Activated naive CD4-positive, alpha-beta T cell treated with anti-CD3 and anti-CD28 coated beads, Interleukin-2, amount 50 U/mL, for 16 hours (primary cell): ENCODE data around the gene TRIM54.
"Not testable (repeated sequence)": the region's sequence is repeated elsewhere in the genome, so short reads cannot be mapped to it uniquely, and the experiment has no call there.

Source experiments
- DNase-seq: peaks from one replicate; pipeline ENCODE4 v3.0.0-alpha.2; 2020

The TRIM54 gene

DNA sequence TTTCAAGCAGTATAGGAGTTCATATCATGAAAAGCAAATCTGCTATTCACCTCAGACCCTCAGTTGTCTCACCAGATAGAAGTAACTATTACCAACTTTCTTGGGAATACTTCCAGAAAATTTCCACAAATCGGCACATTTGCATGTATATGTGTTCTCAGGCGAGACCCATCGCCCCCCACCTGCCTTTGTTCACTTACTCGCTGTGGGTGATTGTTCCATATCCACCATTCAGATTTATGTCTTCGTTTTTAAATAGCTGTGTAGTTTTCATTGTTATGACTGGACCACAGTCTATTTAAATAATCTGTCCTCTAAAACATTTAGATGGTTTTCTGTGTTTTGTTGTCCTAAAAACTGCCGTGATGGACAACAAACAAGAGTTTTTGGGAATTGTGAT is 3.3 kb downstream of the TRIM54 start:
- no peak for DNase-seq

DNA sequence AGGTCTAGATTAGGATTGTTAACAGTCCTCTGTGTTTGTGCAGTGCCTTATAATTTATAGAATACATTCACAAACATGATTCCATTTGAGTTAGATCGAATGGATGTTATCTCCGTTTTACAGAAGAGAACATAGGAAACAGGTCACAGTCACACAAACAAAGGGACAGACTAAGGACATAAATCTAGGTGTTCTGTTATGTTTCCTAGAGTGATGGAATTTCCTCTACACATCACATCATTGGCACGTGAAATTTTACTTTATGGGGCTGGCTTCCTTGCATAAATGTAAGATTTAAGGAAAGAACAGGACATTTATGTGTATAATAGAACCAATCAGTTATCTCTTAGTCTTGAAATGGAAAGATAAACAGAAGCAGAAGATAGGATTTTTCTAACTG is 6.4 kb downstream of the TRIM54 start:
- DNase-seq: no peak

DNA sequence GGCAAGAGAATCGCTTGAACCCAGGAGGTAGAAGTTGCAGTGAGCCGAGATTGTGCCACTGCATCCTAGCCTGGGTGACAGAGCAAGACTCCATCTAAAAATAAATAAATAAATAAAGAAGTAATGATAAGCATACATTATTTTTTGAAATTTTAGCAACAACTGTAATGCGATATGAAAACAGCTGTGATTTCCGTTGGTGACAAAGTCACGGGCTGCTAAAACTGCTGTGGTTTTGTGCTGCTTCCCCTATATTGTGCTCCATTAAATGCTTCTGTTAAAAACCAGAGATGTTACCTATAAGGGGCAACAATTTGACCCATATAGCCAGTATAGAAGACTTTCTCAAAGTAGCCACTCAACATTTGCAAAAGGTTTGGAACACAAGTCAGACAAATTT is 8.3 kb downstream of the TRIM54 start:
- DNase-seq: no peak

DNA sequence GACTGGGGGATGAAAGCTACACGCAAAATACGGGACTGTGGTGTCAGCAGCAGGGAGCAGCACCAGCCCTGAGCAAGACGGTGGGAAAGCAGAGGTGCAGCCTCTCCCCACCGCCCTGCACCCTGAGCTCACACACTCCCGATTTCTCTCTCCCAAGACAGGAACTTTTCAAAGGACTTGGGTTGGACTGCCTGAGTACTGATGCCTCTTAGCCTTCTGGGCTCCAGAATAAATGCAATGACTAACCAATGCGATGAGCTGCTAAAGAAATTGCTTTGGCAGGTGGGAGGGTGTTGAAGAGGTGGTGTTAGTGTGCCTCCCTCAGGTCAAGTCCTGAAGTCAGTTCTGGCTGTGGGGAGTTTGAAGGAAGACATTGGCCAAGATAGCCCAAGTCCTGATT is 9.6 kb downstream of the TRIM54 start:
- DNase-seq: no peak

DNA sequence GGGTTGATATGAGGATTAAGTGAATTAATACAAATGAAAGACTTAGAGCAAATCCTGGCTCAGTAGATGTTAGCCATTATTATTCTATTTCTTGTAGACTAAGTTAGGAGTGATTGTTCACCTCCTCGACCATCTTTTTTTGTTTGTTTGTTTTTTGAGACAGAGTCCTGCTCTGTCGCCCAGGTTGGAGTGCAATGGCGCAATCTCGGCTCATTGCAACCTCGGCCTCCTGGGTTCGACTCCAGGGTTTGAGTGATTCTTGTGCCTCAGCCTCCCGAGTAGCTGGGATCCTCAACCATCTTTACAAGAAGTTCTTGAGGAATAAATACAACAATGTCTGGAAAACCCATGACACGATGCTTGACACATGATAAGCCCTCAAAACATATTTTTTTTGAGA is 12.7 kb downstream of the TRIM54 start:
- DNase-seq: no peak

DNA sequence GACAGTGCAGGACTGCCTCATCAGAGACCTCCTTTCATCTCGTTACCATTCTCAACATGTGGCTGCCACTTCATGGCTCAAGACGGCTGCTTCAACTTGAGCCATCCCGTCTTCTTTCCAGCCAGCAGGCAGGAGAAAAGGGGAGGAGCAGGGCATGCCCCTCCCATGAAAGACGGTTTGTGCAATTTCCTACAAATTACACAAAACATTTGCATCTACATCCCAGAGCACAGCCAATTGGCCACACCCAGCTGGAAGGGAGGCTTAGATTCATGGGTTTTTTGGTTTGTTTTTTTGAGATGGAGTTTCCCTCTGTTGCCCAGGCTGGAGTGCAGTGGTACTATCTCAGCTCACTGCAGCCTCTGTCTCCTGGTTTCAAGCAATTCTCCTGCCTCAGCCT is 14.3 kb downstream of the TRIM54 start:
- no peak for DNase-seq

DNA sequence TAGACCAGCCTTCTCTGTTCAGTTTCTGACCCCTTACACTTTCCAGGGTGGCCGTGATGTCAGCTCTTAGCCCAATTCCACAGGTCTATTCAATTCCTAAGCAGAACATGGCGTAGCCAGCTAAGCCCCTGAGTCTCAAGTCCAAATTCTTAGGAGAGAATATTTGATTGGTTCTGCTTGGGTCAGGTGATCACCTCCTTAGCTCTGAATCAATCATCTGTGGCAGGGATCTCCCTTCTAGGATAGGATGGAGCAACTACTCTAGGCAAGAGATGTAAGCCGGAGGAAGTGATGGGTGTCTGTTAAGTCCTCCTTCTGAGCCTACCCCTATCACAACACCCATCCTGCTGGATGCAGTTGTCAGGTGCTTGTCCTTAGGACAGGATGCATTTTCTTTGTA is 15.0 kb downstream of the TRIM54 start:
- no peak for DNase-seq

DNA sequence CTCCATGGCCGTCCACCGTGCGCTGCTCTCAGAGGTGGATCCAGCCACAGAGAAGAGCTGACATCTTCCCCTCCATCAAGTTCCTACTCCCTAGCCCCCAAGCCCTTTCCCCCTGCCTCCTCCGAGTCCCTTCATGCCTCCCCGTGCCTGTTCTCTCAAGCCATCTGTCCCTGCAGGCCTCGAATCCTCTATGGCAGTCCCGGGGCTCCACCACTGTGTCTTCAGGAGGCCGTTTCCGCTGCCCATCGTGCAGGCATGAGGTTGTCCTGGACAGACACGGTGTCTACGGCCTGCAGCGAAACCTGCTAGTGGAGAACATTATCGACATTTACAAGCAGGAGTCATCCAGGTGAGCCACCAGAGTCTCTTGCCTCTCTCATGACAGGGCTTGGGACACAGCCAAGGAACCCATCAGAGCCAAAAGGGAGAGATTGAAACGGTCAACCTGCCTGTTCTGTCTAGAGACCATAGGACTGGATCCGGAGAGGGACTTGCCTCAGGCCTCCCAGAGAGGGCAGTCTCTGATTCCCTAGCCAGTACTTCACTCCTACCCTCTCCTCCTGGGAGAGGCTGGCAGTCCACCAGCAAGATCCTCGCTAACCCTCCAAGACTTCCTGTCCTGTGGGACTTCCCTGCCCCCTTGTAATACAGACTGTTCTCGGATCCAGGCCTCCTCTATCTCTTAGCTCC is 16.3 kb downstream of the TRIM54 start:
- DNase-seq: no peak

DNA sequence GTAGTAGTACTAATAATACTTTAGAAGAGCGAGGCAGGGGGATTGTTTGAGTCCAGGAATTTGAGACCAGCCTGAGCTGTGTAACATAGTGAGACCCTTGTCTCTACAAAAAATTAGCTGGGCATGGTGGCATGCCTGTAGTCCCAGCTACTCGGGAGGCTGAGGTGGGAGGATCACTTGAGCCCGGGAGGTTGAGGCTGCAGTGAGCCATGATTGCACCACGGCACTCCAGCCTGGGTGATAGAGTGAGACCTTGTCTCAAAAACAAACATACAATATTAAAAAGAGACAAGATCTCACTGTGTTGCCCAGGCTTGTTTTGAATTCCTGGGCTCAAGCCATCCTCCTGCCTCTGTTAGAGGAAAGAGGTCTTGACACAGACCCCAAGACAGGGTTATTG is 18.4 kb downstream of the TRIM54 start:
- DNase-seq: not testable (repeated sequence)

DNA sequence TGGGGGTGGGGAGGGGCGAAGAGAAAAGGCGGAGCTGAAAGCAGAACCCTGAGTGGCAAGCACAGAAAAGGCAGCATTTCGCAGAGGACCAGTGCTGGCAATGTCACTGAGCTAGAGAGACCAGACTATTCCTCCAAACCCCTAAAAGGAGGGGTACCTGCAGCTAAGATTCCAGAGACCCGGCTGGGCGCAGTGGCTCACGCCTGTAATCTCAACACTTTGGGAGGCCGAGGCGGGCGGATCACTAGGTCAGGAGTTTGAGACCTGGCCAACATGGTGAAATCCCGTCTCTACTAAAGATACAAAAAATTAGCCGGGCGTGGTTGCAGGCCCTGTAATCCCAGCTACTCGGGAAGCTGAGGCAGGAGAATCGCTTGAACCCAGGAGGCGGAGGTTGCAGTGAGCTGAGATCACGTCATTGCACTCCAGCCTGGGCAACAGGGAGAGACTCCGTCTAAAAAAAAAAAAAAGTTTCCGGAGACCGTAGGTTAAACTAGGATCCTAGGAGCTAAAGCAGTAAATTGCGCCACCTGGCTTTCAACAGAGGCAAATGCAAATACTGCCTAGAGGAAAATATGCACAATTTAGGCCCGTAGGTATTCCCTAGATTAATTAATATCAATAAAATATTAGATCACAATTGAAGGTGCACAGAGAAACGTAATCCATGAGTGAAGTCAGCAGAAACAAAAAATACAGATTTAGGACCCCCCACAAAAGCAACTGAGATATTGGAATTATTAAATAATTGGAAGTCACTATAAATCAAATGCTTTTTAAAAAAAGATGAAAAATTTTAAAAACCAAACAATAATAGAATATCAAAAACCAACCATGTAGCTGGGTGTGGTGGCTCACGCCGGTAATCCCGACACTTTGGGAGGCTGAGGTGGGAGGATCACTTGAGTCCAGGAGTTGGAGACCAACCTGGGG is 21.1 kb downstream of the TRIM54 start:
- peak; percentile 31 for DNase-seq

DNA sequence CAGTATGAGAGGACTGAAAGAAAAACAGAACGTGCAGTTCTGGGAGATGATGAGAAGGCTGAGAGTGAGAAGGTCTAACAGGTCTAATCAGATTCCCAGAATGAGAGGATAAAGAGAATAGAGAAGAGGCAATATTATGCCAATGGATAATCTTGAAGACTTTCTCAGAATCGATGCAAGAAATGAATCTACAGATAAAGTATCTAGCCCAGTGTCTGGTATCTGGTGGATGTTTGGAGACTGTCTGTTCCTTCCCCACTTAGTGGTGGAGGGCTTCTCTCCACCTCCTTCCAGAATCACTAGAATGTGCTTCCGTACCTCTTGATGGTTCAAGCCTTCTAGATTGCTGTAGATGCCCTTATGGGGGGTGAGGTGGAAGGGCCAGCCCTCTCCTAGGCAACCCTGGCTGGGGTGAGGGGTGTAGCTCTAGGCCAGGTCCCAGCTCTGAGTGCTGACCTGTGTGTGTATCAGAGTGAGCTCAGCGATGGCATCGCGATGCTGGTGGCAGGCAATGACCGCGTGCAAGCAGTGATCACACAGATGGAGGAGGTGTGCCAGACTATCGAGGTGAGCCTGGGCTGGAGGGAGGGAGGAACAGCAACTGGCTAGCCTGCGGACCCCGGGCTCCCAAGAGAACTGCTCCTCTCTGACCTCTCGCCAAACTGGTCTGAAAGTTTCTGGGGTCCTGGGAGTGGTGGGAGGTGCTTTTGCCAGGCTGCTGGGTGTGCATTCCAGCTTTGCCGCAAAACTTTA is 22.4 kb downstream of the TRIM54 start:
- no peak for DNase-seq

DNA sequence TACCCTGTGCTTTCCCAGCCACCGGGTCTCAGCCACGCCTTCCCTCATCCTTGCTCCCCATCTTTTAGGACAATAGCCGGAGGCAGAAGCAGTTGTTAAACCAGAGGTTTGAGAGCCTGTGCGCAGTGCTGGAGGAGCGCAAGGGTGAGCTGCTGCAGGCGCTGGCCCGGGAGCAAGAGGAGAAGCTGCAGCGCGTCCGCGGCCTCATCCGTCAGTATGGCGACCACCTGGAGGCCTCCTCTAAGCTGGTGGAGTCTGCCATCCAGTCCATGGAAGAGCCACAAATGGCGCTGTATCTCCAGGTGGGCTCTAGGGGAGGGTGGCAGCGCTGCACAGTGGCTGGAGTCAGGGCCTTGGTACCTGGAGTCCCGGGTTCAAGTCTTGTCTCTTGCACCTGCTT is 23.3 kb downstream of the TRIM54 start:
- DNase-seq: no peak

DNA sequence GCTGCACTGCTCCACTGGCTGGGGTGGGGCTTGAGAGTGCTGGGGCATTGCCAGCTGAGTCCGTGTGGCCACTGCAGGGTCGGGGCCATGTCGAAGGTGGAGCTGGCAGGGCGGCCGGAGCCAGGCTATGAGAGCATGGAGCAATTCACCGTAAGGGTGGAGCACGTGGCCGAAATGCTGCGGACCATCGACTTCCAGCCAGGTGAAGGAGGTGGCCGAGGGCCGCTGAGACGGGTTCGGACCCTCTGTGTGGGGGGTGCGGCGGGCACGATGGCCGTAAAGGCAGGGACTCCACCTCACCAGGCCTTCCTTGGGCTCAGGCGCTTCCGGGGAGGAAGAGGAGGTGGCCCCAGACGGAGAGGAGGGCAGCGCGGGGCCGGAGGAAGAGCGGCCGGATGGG is 23.9 kb downstream of the TRIM54 start:
- no peak for DNase-seq

DNA sequence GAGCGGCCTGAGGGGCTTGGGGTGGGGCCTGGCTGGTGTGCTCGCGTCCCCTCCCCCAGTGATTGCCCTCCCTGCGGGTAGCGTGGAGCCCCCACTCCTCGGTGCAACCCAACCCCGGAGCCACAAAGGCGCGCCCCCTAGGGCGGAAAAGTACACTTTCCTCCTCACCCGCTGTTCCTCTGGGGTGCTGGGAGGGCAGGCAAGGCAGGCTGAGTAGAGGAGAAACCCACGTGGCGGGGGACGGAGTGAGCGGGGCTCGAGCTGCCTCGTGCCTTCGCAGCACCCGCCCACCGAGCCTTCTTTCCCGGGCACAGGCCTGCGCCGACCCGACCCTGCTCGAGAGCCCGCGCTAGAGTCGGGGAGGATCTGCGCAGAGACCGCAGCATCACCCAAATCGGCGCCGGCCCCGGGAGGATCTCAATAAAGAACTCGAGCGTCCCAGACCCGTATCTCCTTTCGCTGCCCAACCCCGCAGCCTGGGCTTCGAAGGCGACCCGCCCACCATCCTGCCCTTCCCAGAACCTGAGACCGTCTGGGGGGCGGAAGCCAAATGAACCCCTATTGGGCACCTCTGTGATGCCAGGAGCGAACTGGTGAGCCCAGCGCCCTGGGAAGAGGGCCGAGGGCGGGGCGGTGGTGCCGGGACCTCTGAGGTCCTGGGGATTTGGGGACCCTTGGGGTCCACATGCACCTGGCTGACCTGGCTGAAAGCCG is 24.5 kb downstream of the TRIM54 start:
- peak; percentile 58 for DNase-seq

DNA sequence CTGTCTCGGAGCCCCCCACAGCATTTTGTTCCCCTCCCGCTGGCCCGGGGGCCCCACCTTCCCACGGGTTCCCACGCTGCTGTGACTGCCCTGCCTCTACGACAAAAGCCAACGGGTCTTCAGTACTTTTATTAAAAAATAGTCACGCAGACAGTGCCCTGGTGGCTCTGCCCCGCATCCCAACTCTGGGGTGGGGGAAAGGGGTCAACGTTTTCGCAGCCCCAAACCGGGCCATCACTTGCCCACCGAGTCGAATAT is 25.0 kb downstream of the TRIM54 start:
- no peak for DNase-seq

DNA sequence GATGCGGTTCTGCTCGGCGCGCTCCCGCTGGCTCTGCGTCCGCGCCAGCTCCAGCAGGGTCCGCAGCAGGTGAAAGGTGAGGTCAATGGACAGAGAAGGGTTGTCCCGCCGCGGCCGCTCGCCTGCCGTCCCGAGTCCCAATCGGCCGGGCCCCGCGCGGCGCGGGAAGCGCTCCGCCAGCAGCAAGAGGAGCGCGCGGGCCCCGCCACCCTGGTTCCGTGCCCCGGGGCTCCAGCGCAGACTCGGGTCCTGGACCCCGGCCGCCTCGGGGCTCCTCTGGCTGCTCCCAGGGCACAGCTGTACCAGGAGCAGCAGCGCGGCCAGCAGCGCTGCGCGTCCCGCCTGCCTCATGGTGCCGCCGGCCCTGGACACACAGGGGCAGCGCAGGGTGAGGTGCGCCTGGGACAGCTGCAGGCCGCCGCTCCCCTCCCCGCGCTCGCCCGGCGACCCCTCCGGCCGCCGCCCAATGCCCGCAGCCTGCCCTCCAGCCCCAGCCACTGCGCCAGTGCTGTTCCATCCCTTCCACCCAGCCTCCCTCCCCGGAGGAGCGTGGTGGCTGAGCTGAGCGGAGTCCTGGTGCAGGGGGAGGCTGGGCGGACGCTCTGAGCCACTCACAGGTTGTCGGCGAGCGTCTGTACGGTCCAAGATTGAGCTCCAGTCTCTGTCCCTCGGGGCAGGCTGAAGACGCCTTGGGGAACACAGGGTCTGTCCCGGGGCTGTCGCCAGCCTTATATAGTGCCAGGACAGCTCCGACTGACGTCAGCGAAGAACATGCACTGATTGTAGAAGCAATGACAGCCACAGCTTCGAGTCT is 25.5 kb downstream of the TRIM54 start:
- no peak for DNase-seq

DNA sequence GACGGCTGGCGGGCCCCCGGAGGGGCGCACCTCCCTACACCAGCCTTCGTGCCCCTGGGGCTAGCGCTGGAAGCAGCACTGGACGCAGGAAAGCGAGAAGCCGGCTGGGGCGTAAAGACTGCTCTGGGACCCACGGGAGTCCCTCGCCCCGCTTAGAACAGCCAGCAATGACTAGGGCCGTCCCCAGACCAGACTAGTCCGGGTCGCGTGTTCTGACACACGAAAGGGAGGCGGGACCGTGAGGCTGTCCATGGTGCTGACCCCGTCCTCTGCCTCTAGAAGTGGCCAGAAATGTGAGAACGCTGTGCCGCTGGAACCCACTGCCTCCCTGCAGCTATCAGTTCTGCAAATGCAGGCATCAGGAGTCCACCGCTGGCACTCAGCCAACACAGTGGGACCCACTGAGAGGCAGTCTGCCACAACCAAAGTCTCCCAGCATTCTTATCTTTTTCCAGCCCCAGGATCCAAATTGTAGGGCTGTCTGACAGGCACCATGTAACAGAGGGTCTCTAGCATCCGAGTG is 26.2 kb downstream of the TRIM54 start, which contains the start of gene UCN:
Gene UCN, minus strand, starts transcription at position 87 of the 523 bp plus-strand sequence. CDS start 550 bp downstream, outside the sequence.
- DNase-seq: no peak

DNA sequence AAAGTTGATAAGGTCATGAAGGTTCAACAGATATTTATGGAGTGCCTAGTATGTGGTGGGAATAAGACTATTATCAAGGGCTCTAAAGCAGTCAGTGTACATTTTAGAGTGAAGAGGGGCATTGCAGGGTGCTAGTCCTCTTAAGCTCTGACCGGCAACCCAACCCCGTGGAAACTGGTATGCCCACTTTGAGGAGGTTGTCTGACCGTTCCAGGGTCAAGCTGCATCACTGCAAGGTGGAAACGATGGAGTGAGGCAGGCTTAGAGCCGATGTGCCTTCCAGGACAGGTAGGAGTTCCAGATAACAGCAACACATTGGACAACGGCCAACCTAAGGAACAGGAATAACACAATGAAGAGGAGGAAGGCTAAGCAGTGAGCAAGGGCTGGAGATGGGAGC is 27.4 kb downstream of the TRIM54 start:
- DNase-seq: no peak

DNA sequence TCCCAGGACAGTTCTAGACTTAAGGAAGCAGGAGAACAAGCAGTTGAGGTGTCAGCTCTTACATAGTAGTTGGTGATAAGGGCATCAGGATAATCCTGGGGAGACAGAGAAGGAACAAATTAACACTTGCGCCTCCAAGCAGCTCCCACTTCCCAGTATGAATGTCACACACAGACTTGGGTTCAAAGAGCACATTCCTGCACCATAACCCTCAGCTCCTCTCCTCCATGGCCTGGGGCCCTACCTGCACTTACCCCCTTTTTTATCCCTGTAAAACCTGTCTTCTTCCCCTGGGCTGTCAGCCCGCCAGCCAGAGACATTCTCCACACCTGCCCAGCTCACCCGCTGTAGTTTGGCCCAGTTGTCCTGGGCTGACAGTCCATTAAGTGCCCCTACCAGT is 29.9 kb downstream of the TRIM54 start:
- no peak for DNase-seq

DNA sequence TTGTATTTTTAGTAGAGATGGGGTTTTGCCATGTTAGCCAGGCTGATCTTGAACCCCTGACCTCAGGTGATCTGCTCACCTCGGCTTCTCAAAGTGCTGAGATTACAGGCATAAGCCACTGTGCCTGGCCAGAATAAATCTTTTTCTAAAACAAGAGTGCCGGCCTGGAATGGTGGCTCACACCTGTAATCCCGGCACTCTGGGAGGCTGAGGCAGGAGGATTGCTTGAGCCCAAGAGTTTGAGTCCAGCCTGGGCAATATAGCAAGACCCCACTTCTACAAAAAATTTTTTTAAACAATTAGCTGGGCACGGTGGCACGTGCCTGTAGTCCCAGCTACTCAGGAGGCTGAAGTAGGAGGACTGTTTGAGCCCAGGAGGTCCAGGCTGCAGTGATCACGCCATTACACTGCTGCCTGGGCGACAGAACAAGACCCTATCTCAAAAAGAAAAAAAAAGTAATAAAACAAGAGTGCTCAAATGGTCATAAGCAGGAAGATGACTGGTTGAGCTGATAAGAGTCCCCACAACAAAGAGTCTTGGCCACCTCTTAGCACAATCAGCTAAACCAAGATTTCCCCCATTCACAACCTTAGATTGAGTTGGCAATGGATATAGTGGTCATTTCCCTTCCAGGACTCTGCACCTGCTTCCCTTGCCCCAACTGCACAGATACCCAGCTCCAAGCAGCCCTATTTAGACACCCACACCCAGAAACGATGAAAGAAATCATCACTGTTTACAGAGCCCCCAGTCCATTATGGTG is 31.8 kb downstream of the TRIM54 start:
- DNase-seq: no peak

DNA sequence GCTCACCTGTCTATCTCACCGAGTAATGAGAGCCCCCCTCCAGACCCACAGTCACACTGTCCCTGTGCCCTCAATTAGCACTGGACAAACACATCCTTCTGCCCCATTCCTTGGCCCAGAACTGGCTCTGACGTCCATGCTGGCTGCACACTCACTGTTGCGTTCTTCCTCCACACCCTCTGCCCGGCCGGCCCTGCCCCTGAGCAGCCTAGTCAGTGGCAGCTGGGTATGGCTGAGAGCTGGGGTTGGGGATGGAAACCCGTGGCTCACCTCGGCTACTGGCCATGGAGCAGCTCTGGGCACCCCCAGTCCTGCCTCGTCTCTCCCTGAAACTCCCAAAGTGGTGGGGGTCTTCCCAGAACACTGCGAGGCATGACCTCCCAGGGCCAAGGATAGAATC is 32.5 kb downstream of the TRIM54 start:
- DNase-seq: no peak
